A549 treated with CpdA at 1 μM for 4 hours (cell line): ENCODE results near the gene PROSER1. TPM values are rescaled to one million over a fixed set of nuclear protein-coding genes. Genes with fewer than 3 reads are reported as not detected.

Experiments used
- total RNA-seq: library from RNA; stranded (reverse); fragments of 200-300 nt; extraction: Qiagen RNA extraction; gene quantifications from 5 replicates; pipeline ENCODE4 v1.2.3, GENCODE V29; 2022; ENCODE audit warnings: low read depth

PROSER1 gene
- 11.7 to 13.4 TPM (median 12.0 TPM) in 5 replicates for total RNA-seq

GRCh38 chr13:39037880-39038568 lies at the start of gene PROSER1, which contains the start of gene NHLRC3:
Gene PROSER1 (minus strand): TSS chr13:39038089. CDS start chr13:39037242, 847 bp downstream.
Gene NHLRC3 (plus strand): TSS chr13:39038456. CDS start chr13:39038640, 184 bp downstream.

GRCh38 chr13:38990693-38991092 lies 47.2 kb downstream of the PROSER1 start, which contains the start of gene STOML3:
Gene STOML3 (minus strand): TSS chr13:38990831. CDS start chr13:38990721, 110 bp downstream.

Other genes starting within 250 kb of the PROSER1 start
- not detected in 5 replicates for gene STOML3, start 47.3 kb downstream of the PROSER1 start, total RNA-seq
- gene NHLRC3, start 367 bp upstream of the PROSER1 start, total RNA-seq = 3.9 to 6.0 TPM (median 5.3 TPM) in 5 replicates